Stimulated activated CD4-positive, alpha-beta T cell treated with anti-CD3 and anti-CD28 coated beads, TNF-alpha, amount 100 ng/mL, for 4 hours (primary cell): ENCODE data around the gene HOXA5.

Experiments
- DNase-seq, 3 experiments: peaks; one replicate each; pipeline ENCODE4 v3.0.0-alpha.2; 2020; ENCODE audit warnings: low read depth in 3 of 3

HOXA5 gene

DNA sequence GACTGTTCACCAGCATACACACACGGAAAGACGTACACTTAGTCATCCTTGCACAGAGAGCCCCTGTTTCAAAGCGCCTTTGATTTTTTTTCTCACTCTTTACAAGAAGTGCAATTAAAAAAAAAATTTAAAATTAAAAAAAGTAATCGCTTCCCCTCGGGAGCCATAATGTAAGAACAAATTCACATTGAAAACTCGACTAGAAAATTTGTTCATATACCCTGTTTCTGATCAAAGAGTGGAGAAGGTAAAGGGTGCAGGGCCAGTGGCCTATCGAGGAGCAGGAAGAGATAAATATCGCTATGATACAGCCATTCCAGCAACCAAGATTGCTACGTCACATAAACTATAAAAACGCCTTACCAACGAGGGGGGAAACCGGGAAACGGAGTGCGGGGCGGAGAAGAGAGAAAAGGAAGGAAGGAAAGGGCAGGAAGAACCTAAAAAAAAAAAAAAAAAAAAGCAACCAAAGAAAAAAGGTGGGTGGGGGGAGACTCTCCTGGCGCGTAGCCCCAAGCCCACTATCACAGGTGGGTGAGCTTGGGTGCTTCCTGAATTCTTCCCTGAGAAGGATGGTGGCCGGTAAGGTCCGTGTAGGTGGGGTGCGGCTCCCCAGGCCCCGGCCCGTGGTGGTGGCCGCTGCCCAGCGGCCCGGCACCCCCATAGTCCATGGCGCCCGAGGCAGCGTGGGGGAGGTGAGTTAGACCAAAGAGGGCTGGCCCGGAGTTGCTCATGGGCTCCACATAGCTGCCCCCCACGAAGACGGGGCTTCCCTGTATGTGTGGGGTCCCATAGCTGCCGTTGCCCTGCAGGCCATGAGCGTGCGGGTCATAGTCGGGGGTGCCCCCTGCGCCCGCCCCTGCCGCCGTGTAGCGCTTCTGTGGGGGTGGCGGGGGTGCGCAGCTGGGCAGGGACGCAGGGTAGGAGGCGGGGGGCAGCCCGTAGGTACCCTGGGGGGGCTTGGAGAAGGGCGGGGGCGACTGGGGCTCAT is 35.8 kb downstream of the HOXA5 start:
- DNase-seq, result no peak

DNA sequence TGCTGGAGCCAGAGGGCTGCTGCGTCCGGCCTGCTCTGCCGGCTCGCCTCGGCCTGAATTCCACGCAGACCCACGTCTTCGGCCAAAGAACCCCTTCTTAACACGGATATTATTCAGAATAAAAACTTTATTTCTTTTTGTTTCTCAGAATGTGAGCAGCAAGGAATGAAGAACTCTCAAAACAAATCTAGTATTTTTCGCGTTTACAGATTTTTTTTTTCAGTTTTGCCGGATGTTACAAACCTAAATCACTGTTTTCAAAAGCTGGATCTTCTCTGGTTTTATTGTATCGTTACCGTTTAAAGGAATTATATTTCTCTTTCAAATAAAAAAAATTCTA is 36.6 kb downstream of the HOXA5 start:
- no peak for DNase-seq

DNA sequence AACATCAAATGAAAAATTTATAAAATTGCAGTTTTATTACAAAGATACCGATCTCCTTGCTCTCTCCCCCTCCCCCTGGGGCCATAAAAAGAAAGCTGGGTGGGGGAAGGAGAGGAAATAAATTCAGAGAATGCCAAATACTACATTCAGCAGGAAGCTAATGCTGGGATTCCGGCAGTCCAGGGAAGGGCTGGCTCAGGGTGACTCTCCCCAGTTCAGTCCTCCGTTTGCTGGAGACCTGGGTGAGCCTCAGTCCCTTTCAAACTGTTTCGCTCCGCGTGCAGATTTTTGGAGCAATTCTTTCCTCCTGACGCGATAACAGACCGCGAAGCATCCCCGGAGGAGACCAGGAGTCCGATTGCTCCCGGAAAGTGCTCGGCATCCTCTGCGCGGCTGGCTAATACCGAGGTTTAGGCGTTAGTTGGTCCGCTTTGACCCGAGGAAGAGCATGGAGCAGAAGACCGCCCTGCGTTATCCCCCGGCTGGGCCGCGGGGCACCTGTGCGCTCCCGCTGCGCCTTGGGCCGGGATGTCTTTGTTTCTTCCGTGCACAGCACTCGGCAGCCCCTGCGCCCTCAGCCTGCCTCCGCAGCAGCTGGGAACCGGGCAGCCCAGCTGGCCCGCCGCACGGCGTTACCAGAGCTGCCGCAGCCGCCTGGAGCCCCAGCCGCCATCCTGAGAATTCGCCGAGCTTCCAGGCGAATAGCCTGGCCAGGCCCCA is 37.1 kb downstream of the HOXA5 start:
- no peak for DNase-seq

DNA sequence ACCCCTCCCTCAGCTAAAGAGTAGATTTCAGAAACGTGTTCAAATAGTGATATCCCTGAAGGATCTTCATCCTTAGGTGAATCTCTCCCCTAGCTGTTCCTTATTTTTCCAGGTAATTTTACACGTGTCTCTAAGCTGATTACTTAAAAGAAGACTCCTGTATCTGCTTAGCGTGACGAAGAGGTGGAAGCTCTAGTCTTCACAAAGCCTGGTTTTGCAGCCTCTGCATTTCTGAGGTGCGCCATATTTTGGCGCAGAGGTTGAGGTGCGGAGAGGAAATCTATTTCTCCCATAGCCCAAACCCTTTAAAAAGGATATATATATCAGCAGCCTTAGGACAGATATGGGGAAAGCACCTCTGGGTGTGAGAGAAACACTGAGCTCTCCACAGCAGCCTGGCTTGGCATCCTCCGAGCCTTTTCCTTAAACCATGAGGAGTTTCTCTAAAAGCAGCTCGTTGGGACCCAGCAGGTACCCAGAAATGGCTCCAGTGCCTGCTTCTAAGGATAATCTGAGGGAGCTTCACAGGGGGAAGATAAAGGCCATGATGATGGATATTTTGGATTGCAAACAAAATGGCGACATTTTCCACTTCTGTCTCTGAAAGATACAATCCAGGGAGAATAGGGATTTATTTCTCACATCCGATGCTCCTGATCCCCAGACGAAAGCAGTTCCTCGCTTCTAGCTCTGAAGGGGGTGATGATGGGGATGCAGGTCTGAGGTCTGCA is 38.0 kb downstream of the HOXA5 start:
- DNase-seq, result no peak

DNA sequence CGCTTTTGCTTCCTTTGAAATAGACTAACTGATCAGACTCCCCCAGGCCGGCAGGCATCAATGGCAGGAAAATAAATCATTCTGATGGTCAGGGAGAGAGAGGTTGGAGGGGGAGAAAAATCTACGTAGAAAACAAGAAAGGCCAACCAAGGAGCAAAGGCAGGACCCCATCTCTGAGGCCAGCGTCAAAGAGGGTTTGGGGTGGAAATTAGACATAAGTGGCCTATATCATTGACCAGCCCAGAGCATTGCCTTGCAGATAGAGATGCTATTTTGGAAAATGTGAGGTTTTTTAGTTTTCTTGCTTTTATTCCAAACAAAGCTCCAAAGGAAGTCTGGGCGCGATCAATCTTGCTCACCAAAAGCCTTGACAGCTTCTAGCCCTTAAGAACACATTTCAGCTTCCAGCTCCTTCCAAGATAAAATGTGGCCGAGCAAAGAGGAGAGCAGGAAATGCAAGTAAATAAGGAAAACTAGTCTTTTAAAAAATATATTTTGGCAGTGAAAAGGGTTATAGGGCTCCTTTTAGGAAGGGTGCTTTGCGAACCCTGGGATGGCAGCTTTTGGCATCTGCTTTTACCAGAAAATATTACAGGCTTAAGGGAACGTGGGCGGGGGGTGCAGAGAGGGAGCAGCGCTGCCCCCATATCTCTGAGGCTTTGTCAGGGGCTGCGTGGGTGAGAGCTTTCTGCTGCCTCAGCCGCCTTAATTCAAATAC is 39.0 kb downstream of the HOXA5 start:
- DNase-seq, result no peak

DNA sequence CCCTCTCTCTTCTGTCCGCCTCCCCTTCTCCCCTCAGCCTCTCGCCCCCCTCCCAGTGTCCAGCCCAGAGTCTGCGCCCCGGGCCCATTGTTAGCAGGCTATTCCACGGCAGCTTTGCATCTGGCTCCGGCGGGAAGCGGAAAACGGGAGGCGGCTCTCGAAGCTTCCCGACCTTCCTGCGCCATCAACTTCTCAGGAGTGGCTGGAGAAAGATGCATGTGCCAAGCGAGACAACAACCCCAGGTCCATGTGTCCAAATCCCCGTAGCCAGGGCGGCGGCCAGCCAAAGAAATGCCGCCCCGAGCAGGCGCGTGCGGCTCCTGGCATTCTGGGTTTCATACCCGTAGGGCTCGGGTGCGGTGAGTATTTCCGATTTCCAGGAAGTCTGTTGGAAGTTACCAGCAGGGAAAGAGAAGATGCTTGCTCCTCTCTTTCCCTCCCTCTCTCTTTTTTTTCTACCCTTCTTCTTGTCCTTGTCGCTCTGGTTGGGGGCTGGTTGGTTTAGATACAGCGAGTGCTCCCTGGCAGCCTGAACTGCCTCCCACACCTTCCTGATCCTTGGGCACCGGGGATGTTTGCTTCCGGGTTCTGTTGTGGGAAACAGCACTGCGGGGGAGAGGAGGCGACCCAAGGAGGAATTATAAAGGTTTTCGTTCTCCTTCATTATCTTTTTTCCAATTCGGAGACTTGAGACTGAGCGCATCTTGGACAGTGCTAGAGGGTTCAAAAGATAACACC is 39.8 kb downstream of the HOXA5 start:
- DNase-seq, result no peak

DNA sequence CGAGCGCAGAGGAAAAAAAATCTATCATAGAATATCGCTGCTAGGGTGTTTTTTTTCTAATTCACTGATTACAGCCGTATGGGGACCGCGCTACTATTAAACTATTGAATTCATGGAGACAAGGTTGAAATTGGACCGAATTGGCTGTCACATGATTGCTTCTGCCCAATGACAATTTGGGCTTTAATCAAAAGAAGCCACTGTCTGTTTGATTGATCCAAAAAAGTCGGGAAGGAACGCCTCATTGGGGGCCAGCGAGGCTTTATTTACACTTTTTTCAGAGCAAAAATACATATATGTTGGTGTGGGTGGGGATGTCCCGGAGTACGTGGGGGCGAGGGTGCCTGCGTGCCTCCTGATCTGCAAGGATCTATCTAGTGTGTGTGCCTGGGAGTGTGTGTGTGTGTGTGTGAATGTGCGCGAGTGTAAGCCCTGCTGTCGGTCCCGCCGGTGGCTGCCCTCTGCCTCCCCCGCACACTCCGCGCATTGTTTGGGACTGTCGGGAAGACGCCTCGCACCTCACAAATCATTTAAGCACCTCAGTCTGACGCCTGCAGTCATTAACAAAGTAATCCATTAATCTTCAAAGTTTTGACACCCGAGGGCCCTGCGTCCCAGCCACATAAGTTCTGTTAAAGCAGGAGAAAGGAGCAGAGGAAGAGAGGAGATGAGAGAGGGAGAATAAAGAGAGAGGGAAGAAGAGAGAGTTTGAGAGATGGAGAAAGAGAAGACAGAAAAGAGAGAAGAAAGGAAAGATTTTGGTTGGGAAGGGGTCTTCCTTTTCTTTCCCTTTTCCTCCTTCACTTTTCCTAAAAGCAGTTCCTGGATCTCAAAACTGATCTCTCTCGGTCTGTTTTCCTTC is 40.7 kb downstream of the HOXA5 start, which contains the start of gene HOXA2:
Gene HOXA2, minus strand, starts transcription at position 103 of the 862 bp plus-strand sequence. CDS start 183 bp downstream, outside the sequence.
- no peak for DNase-seq

DNA sequence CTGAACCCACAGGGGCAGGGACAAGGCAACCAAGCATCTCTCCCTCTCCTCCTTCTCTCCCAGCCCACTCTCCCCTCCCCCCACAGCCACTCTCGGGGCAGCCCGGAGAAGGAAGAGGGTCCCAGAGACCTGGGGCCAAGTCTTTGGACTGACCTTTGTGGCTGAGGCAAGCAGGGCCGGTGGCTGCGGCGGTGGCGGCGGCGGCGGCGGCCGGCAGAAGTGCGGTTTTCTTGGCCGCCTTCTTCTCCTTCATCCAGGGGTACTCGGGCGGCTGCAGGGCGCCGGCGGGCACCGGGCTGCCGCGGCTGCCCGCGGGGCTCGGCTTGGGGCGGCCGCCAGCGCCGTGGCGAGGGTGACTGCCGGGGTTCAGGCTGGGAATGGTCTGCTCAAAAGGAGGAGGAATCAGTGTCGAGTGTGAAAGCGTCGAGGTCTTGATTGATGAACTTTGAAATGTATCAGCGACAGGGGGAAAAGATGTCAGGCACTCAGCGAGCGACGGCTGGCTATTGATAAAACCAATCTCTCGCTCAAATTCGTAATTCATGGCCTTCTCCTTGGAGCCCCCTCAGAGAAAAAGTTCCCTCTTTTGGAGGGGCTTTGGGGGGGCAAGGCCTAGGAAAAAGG is 41.4 kb downstream of the HOXA5 start:
- no peak for DNase-seq

DNA sequence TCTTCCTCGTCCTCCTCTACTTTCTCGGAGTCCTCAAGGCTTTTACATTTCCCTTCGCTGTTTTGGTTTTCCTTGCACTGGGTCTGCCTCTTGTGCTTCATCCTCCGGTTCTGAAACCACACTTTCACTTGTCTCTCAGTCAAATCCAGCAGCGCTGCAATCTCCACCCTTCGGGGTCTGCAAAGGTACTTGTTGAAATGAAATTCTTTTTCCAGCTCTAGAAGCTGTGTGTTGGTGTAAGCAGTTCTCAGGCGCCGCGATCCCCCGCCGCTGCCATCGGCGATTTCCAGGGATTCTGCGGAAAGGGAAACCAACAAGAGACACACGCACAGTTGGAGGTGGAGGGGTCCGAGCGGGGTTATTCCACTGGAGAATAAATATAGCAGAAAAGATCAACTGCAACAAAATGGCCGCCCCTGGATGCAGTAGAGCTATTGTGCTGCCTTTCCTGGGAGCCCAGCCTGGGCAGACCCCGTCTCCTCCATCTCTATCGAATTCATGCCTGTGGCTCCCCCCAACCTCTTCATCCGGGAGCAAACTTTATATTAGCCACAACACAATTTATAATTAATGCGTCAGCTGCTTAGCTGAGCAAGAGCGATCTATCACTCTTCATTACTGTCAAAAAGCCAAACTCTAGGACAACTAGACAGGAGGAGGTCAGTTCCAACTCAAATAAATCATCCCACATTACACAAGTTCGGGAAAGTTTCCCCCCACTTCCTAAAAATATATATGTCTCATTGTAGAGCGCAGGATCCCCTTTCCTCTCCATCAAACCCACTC is 42.1 kb downstream of the HOXA5 start:
- no peak for DNase-seq

DNA sequence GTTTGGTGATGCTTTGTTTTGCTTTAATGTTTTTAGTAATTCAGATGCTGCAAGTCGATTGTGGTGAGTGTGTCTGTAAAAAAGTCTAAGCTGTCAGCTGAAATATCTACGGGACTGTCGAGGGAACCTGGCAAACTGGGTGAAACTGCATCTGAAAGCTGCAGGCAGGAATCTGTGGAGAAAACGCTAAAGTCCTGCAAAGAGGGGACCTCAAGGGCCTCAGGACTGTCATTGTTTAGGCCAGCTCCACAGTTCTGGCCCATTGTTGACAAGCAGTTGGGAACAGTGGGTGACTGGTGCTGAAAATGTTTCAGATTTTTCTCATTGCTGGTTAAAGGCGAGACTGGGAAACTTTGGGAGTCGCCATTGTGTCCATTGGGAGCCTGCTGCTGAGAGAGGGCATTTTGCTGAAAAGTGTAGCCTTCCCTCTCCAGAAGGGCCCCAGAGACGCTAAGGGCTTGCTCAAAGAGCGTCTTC is 42.7 kb downstream of the HOXA5 start:
- no peak for DNase-seq

DNA sequence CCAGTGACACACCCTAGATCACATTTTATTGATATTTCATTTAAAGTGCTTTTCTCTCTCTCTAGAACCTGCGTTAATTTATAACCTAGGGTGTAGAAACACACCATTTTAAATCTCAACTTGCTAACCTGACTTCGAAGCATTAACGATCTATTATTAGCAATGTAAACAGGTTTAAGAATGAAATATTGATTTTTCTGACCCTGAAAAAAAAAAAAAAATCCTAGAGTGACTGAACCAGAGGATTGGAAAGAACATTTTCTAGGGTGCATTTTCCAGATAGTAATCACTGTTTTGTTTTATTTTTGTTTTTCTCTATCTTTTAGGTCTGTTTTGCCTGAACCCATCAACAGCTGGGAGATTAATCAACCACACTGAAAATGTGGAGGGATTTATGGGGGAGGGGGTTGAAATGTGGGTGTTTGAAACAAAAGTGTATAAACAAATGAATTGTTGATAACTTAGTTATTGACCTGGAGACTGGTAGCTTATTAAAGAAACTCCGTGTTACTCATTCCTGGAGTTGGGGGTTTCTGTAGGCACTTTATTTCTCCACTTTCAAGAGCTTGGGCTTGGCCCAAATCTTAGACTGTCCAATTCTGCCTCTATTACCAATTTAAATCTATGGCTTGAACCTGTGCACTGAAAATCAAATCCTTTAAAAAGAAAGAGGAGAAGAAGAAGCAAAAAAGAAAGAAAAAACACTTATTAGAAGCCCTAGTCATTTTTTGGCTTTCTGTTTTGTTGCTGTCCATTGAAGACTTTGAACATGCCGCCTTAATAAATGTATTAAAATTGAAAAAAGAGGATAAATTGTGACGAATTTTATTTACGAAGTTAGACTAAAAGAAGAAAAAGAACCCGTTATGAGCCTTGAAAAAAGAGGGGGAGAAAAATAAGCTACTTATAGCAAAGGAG is 43.8 kb downstream of the HOXA5 start:
- DNase-seq, result no peak

DNA sequence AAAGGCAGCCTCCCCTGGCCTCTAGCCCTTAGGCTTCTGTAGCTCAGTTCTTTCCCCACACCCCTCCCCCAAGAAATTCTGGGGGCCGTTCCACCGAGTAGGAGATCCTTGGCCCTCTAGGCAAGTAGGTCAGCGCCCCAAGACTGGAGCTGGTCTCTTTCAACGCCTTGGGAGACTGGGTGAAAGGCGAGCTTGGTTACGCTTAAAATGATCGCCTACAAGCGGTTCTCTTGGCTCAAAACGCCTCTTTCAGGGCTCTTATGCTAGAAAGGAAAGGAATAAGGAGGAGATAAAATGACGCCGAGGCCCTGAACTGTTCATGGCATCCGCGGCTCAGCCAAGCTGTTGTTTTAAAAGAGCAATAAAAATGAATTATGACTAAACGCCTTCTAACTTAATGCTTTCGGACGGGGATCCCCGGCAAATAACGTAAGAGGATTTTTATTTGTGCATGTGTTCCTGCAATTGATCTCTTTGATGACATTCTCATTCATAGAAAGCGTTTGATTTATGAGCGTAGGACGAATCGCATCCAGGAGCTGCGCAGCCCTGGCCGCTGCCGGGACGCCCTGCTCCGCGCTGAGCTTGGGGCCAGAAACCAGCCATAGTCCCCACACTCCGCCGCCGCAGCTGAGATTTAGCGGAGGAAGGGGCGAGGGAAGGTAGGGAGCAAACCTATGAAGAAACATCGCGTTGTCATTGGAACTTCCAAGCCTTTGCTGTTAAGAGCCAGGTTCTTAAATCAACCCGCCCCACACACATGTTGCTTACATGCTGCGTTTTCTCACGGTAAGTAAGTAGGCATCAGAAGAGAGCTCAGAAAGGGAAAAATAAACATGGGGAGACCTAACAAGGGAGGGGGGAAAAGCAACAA is 44.7 kb downstream of the HOXA5 start:
- no peak for DNase-seq

DNA sequence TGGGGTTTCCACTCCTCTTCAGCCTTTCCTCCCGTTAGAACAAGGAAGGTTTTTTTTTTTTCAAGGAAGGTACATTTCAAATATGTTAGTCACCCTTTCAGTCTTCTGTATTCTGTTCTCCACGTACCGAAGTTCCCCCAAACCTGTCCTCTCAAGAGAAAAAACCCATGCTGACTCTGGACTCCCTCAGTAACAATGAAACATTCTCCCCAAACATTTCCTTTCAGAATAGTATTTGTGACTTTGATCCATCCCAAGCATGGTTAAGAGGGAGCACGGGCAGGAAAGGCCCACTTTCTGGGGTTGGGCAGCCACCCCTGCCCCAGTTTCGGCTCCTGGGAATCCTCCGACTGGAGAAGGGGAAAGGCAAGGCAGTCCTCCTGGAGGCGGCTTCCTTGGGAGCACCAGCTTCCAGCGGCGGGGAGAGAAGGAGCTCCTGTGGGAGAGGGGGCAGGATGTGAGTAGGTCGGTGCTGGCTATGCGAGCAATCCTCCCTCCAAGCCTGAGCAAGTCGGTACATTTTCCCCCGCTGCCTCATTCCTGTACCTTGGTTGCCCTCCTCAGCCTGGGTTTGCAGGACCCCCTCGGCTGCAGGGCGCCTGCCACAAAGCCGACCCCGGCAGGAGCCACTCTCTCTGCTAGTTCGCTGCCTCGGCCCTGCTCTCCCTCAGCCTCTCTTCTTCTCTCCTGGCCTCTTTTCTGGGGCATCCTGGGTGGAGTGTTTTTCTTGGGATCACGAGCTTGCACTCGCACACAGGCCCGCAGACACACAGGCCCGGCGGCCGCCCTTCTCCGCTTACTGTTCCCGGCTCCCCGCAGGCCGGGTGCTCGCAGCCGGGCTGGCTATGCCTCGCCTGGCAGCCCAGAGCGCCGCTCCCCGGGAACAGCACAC is 45.5 kb downstream of the HOXA5 start:
- no peak for DNase-seq

DNA sequence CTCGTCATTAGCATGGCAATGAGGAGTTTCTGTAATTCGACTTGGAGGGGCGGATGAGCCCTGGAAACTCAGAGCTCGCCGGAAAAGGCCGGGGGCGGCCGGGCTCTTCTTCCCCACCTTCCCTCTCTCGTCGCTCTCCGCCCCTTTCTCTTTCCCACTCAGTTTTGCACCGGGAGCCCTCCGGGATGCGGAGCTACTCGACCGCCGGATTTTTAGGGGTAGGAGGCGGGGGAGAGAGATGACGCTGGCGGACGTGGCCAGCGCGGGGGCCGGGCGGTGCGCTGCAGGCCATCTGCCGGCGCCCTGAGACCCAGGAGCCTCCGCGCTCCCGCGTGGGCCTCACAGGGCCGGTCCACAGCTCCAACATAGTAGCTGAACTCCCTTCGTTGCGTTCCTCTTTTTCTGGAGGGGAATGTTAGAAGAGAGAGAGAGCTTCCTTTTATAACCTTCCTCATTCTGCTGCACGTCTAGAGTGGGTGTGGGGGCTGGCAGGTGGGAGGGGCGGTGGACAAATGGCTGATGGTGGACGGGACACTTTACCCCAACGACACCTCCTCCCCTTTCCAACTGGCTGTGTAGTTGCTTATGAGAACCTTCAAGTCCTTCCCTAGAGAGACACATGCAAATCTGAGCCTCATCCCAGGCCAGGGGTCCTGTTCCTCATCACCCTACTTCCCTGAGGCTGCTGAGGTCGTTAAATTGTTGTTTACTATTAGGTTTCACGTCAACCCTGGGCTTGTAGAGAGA is 46.5 kb downstream of the HOXA5 start:
- no peak for DNase-seq
